ENCODE measurements around the gene CAPNS1.
"Not testable (repeated sequence)": the region's sequence is repeated elsewhere in the genome, so short reads cannot be mapped to it uniquely, and the experiment has no call there.

The CAPNS1 gene

DNA sequence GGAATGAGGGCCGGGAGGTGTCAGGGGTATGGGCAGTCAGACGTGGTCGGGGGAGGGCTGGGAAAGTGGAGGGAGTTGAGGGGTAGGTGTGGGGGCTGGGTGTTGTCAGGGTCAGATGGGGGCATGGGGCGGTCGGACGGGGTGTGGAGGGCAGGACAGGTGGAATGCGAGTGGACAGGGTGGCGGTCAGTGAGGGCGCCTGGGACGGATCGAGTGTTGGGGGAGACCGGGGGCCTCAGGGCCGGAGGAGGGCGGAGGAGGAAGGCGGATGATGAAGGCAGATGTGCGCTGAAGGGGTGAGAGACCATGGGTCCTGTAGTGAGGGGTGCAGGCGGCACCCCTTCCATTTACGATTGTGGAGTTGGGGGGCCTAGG is 18.9 kb upstream of the CAPNS1 start:
- DNase-seq (ENCODE audit: extremely low read depth, low read depth), result no peak
- H3K4me3 ChIP-seq (replicated peaks; ENCODE audit: low read depth, low read length), result no peak overlapping the region
- TF ChIP-seq, protein P1, sequence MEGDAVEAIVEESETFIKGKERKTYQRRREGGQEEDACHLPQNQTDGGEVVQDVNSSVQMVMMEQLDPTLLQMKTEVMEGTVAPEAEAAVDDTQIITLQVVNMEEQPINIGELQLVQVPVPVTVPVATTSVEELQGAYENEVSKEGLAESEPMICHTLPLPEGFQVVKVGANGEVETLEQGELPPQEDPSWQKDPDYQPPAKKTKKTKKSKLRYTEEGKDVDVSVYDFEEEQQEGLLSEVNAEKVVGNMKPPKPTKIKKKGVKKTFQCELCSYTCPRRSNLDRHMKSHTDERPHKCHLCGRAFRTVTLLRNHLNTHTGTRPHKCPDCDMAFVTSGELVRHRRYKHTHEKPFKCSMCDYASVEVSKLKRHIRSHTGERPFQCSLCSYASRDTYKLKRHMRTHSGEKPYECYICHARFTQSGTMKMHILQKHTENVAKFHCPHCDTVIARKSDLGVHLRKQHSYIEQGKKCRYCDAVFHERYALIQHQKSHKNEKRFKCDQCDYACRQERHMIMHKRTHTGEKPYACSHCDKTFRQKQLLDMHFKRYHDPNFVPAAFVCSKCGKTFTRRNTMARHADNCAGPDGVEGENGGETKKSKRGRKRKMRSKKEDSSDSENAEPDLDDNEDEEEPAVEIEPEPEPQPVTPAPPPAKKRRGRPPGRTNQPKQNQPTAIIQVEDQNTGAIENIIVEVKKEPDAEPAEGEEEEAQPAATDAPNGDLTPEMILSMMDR (IDR thresholded peaks at IDR 0.05; ENCODE audit: low read depth, low read length, missing control alignments), result no peak

DNA sequence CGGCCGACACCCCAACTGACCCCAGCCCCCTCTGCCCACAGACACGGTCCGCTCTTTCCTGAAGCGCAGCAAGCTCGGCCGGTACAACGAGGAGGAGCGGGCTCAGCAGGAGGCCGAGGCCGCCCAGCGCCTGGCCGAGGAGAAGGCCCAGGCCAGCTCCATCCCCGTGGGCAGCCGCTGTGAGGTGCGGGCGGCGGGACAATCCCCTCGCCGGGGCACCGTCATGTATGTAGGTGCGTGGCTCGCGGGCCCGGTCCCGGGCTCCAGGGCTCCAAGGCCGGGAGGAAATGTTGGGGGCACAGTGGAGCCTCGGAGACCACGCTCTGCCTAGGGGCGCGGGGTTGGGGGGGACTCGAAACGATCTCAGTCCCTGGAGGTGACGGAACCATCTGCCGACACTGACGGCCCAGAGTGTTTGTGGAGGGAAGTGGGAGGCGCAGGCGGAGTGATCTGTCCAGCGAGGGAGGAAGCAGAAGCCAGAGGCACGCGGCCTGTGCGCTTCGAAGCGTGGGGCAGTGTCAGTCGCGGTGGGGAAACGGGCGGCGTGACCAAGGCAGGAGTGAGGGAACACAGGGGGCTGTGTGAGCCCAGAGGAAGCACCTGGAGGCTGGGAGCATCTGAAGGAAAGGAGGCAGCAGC is 18.3 kb upstream of the CAPNS1 start:
- H3K4me3 ChIP-seq (replicated peaks; ENCODE audit: low read depth, low read length), result no peak overlapping the region
- TF ChIP-seq, protein P1 (IDR thresholded peaks at IDR 0.05; ENCODE audit: low read depth, low read length, missing control alignments), result no peak
- no peak for DNase-seq (ENCODE audit: extremely low read depth, low read depth)

DNA sequence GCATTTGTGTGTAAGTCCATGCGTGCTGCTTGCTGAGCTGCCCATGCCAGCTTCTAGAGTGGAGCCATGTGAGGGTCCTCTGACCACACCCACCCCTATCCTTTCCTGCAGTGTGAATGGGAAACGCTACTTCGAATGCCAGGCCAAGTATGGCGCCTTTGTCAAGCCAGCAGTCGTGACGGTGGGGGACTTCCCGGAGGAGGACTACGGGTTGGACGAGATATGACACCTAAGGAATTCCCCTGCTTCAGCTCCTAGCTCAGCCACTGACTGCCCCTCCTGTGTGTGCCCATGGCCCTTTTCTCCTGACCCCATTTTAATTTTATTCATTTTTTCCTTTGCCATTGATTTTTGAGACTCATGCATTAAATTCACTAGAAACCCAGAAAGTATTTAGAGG is 14.3 kb upstream of the CAPNS1 start:
- DNase-seq (ENCODE audit: extremely low read depth, low read depth), result no peak
- TF ChIP-seq, protein P1 (IDR thresholded peaks at IDR 0.05; ENCODE audit: low read depth, low read length, missing control alignments), result no peak
- no peak overlapping the region for H3K4me3 ChIP-seq (replicated peaks; ENCODE audit: low read depth, low read length)

DNA sequence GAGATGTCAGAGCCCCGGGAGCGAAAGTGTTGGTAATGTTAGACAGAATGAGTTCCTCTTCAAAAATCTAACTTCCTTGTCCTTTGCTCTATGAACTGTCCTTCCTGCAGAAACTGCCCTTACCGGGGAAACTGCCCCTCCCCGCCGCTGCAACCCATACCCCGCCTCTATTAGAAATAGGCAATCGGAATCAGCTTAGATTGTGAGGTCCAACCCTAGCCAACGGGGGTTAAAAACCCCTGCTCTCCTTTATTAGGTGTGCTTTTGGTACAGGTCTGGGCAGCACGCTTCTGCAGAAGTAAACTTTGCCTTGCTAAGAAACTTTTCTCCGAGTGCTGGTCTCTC is 11.5 kb upstream of the CAPNS1 start:
- no peak for DNase-seq (ENCODE audit: extremely low read depth, low read depth)
- peak overlapping the region; percentile 54 for H3K4me3 ChIP-seq (replicated peaks; ENCODE audit: low read depth, low read length)
- TF ChIP-seq, protein P1 (IDR thresholded peaks at IDR 0.05; ENCODE audit: low read depth, low read length, missing control alignments), result no peak

DNA sequence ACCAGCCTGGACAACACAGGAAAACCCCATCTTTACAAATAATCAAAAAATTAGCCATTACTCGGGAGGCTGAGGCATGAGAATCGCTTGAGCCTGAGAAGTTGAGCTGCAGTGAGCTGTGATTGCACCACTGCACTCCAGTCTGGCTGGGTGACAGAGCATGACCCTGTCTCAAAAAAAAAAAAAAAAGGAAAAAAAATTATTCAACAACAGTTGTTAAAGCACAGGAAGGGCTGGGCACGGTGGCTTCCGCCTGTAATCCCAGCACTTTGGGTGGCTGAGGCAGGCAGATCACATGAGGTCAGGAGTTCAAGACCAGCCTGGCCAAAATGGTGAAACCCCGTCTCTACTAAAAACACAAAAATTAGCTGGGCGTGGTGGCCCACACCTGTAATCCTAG is 8.6 kb upstream of the CAPNS1 start:
- not testable (repeated sequence) for H3K4me3 ChIP-seq (replicated peaks; ENCODE audit: low read depth, low read length); DNase-seq (ENCODE audit: extremely low read depth, low read depth)

DNA sequence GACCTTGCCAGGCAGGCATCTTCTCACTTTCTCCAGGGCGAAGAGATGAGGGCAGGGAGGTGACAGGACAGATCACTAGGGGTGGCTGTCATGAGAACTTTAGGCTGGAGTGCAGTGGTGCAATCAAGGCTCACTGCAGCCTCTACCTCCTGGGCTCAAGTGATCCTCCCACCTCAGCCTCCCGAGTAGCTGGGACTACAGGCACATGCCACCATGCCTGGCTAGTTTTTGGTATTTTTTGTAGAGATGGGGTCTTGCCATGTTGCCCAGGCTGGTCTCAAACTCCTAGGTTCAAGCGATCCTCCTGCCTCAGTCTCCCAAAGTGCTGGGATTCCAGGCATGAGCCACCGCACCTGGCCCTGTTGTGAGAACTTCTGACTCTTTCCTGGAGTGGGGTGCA is 5.0 kb upstream of the CAPNS1 start:
- H3K4me3 ChIP-seq (replicated peaks; ENCODE audit: low read depth, low read length); DNase-seq (ENCODE audit: extremely low read depth, low read depth): not testable (repeated sequence)

DNA sequence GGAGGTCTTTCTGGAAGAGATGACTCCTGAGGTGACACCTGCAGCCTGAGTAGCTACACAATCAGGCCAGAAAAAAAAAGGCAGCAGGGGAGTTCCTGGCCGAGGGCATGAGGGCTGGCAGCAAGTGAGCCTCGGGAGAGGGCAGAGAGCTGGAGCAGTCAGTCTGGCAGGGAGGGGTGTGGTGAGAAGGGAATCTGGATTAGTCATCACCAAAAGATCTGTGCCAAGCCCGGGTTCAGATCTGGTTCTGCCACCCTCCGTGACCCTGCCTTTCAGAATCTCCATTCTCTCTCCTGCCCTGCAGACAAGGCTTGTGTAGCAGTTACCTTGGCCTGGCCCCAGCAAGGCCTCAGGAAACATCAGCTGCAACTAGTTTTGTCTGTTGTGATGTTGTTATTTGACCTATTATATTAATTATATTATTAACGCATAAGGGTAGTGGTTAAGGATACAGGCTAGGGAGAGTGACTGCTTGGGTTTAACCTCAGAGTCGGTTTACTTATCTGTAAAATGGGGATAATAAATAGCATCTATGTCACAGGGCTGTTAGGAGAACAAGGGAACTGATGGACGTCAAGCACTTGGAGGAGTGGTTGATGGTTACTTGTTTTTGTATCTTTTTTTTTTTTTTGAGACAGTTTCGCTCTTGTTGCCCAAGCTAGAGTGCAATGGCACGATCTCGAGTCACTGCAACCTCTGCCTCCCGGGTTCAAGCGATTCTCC is 2.7 kb upstream of the CAPNS1 start:
- no peak overlapping the region for H3K4me3 ChIP-seq (replicated peaks; ENCODE audit: low read depth, low read length)
- TF ChIP-seq, protein P1 (IDR thresholded peaks at IDR 0.05; ENCODE audit: low read depth, low read length, missing control alignments), result no peak

DNA sequence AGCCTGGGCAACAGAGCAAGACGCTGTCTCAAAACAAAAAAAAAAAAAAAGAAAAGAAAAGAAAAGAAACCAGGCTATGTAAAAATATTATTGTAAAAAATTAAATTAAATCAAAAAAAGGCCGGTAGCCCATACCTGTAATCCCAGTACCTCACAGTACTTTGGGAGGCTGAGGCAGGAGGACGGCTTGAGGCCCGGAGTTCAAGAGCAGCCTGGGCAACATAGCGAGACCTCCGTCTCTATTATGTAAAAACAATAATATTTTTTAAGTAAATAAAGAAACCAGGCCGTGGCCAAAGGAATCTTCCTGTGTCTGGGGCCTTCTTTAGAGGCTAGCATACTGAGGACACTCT is 770 bp upstream of the CAPNS1 start:
- TF ChIP-seq, protein P1 (IDR thresholded peaks at IDR 0.05; ENCODE audit: low read depth, low read length, missing control alignments), result no peak
- H3K4me3 ChIP-seq (replicated peaks; ENCODE audit: low read depth, low read length), result peak overlapping the region; percentile 99
- no peak for DNase-seq (ENCODE audit: extremely low read depth, low read depth)

More for the DNA sequence above, 2.7 kb upstream of the CAPNS1 start:
- DNase-seq (ENCODE audit: extremely low read depth, low read depth), result no peak

Measured in HFF-Myc (cell line).